ENCODE results near the gene C17orf107. TPM values are rescaled to one million over a fixed set of nuclear protein-coding genes. Genes with fewer than 3 reads are reported as not detected.

The C17orf107 gene
- total and polyA plus RNA-seq, 8 donors, result 1.9 to 6.9 (median 2.9) TPM

GRCh38 chr17:4939796-4940554, 40.6 kb downstream of the C17orf107 start, which contains the start of the genes RNF167 and SLC25A11:
Gene RNF167, plus strand, starts transcription at chr17:4940268. Its CDS starts 642 bp downstream, at chr17:4940910.
Gene SLC25A11, minus strand, starts transcription at chr17:4940046. Its CDS starts 136 bp downstream, at chr17:4939910.
- no peak for TF ChIP-seq CTCF (IDR thresholded peaks at IDR 0.05)
- DNase-seq (peak; percentile 92 to 97 (median 94)), FAIRE-seq (peak; percentile 75), ATAC-seq (peak; percentile 88 to 93 (median 92))
- intact Hi-C loops (cut with DNase I), result loop anchor here in 1 of 3 donors (10.0 kb wide), 1 partner anchor 45 kb away; the partner anchor contains the start of gene CAMTA2
- Histone ChIP-seq H3K4me1 (peaks cover 5 to 25% (median 16%) of the 10 kb centered on the region in 3 donors), H3K4me3 (peak within 1 kb of the TSS; percentile 52 to 97 (median 80)), H3K27ac (peak within 1 kb of the TSS; percentile 73 to 91 (median 89)), H3K27me3 (no peaks in the 10 kb centered on the region), H3K36me3 (peaks cover 0 to 26% (median 7%) of the 10 kb centered on the region in 3 donors), H3K9me3 (no peaks in the 10 kb centered on the region)
- 0% methylated on average over 72 of the region's 72 CpGs for WGBS, 2 donors

- no peak for TF ChIP-seq CTCF (IDR thresholded peaks at IDR 0.05)
- H3K36me3 ChIP-seq, result peaks cover 0 to 26% (median 7%) of the 10 kb centered on the region in 3 donors
- peak overlapping the region; percentile 73 to 91 (median 89) for H3K27ac ChIP-seq
- intact Hi-C loops (cut with DNase I), result no loop called here
- no peak for FAIRE-seq
- no peaks in the 10 kb centered on the region for H3K9me3 ChIP-seq
- H3K4me1 ChIP-seq, result peaks cover 5 to 32% (median 21%) of the 10 kb centered on the region in 3 donors
- peak overlapping the region; percentile 52 to 97 (median 80) for H3K4me3 ChIP-seq
- 1% methylated on average over 29 of the region's 29 CpGs for WGBS, 2 donors
- H3K27me3 ChIP-seq, result no peaks in the 10 kb centered on the region
- peak; percentile 74 to 85 (median 82) for ATAC-seq
- DNase-seq, result peak in 3 of 6 donors; percentile 80 to 87 (median 85)
Measured at GRCh38 chr17:4940555-4941318, 41.4 kb downstream of the C17orf107 start.

GRCh38 chr17:4941319-4941610, 41.9 kb downstream of the C17orf107 start:
- DNase-seq (no peak), ATAC-seq (no peak), FAIRE-seq (no peak)
- Histone ChIP-seq H3K4me3 (peak overlapping the region; percentile 52 to 97 (median 80)), H3K9me3 (no peaks in the 10 kb centered on the region), H3K36me3 (peaks cover 0 to 29% (median 7%) of the 10 kb centered on the region in 3 donors), H3K27ac (peak overlapping the region in 3 of 4 donors; percentile 88 to 91 (median 90)), H3K4me1 (peaks cover 5 to 38% (median 21%) of the 10 kb centered on the region in 3 donors), H3K27me3 (no peaks in the 10 kb centered on the region)
- intact Hi-C loops (cut with DNase I), result no loop called here
- TF ChIP-seq CTCF (IDR thresholded peaks at IDR 0.05), result no peak
- 22 to 27% methylated on average over 4 of the region's 4 CpGs for whole genome bisulfite sequencing, 2 donors

GRCh38 chr17:4942760-4943508, 43.6 kb downstream of the C17orf107 start:
- ATAC-seq (no peak), DNase-seq (peak in 2 of 6 donors; percentile 17 to 21), FAIRE-seq (no peak)
- no peak for TF ChIP-seq CTCF (IDR thresholded peaks at IDR 0.05)
- Histone ChIP-seq H3K9me3 (no peaks in the 10 kb centered on the region), H3K36me3 (peaks cover 0 to 23% (median 0%) of the 10 kb centered on the region in 3 donors), H3K4me1 (peaks cover 5 to 42% (median 21%) of the 10 kb centered on the region in 3 donors), H3K4me3 (no peak overlapping the region), H3K27ac (no peak overlapping the region), H3K27me3 (no peaks in the 10 kb centered on the region)
- intact Hi-C loops (cut with DNase I), result no loop called here
- 79 to 81% methylated on average over 13 of the region's 13 CpGs for WGBS, 2 donors
